ENCODE measurements around the gene ITGAD.

DNA sequence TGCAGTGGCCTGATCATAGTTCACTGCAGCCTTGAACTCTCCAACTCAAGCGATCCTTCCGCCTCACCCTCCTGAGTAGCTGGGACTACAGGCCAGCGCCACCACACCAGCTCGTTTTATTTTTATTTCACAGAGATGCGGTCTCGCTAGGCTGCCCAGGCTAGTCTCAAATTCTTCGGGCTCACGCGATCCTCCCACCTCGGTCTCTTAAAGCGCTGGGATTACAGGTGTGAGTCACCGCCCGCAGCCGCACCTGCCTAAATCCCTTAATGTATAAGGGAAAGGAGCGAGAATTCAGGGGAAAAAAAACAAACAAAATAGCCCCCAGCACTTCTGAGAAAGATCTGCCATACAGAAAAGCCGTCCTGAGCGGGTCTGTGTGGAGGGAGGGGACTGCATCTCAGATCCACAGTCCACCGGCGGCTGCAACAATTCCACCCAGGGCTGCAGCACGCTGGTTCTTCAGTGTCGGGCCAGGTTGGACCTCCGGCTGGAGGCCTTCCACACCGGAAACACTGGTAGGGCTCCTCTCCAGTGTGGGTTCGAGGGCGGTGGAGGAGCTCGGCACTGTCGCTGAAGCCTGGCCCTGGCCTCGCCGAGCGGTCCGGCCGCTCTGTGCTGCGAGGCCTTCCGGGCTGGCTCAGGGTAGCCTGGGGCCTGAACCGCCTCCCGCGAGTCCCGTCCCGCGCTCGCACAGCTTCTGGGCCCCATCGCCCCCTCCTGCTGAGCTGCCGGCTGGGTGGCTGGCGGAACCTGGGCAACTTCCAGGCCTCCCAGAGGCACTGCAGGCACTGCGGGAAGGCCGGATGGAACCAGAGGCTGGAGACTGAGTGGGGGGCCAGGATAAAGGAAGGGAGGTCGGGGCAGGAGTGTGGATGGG is 42.4 kb downstream of the ITGAD start:
- TF ChIP-seq RFX5 (IDR thresholded peaks at IDR 0.05; ENCODE audit: low read length) (no peak), RAD21 (IDR thresholded peaks at IDR 0.05; ENCODE audit: low read length) (no peak), USF1 (IDR thresholded peaks at IDR 0.05; ENCODE audit: borderline replicate concordance, low read depth) (no peak), MAX (IDR thresholded peaks at IDR 0.05; ENCODE audit: low read depth) (no peak)
- TF ChIP-seq, protein P1, sequence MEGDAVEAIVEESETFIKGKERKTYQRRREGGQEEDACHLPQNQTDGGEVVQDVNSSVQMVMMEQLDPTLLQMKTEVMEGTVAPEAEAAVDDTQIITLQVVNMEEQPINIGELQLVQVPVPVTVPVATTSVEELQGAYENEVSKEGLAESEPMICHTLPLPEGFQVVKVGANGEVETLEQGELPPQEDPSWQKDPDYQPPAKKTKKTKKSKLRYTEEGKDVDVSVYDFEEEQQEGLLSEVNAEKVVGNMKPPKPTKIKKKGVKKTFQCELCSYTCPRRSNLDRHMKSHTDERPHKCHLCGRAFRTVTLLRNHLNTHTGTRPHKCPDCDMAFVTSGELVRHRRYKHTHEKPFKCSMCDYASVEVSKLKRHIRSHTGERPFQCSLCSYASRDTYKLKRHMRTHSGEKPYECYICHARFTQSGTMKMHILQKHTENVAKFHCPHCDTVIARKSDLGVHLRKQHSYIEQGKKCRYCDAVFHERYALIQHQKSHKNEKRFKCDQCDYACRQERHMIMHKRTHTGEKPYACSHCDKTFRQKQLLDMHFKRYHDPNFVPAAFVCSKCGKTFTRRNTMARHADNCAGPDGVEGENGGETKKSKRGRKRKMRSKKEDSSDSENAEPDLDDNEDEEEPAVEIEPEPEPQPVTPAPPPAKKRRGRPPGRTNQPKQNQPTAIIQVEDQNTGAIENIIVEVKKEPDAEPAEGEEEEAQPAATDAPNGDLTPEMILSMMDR (IDR thresholded peaks at IDR 0.05), result no peak

Data from SK-N-SH (cell line).